GM21786 (cell line): ENCODE measurements around the gene METTL21C.

ENCODE experiments used
- ATAC-seq: cut with Tn5 transposase; IDR thresholded peaks from one replicate; pipeline ENCODE4 v1.9.1; 2021; ENCODE audit not compliant: unreplicated experiment

Gene METTL21C

DNA sequence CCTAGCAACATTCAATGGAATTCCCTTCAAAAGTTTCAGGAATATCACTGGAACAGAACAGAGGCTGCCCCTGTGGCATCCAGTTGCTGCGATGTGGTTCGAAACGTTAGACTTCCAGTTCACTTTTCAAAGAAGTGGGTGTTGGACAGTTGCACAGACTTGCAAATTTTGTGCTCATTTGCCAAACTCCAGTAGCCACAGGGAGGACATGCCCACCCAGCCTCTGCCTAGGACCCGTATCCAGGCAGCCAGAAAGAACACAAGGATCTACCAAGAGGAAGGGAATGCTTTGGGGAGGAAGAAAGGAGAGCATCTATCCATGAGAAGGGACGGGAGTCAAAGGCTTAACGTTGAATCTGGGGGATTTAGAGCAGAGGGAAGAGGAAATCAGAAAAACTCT, at the start of gene METTL21C:
TSS of gene METTL21C (minus strand) at position 108 of the 400 bp plus-strand sequence. CDS start 546 bp downstream, outside the sequence.
- no peak for ATAC-seq

- no peak for ATAC-seq
Measured at GRCh38 chr13:102742506-102742905, 47.7 kb upstream of the METTL21C start.

DNA sequence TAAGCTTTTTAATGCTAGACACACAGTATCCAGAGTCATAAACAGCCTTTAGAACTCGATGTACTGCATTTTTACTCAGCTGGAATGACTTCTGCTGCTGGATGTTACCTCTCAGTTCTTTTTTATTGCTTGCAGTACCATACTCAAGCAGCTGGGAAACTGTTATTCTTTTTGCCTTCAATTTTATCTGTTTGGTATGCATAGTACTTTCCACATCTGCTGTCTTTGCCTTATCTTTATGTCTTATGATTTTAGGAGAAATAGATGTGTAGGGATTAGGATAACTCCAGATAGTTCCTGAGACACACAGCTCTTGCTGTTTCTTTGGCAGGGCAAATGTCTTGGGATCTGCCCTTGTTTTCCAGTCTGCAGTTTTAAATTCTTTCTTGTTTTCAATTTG, 47.3 kb upstream of the METTL21C start:
- ATAC-seq = no peak

DNA sequence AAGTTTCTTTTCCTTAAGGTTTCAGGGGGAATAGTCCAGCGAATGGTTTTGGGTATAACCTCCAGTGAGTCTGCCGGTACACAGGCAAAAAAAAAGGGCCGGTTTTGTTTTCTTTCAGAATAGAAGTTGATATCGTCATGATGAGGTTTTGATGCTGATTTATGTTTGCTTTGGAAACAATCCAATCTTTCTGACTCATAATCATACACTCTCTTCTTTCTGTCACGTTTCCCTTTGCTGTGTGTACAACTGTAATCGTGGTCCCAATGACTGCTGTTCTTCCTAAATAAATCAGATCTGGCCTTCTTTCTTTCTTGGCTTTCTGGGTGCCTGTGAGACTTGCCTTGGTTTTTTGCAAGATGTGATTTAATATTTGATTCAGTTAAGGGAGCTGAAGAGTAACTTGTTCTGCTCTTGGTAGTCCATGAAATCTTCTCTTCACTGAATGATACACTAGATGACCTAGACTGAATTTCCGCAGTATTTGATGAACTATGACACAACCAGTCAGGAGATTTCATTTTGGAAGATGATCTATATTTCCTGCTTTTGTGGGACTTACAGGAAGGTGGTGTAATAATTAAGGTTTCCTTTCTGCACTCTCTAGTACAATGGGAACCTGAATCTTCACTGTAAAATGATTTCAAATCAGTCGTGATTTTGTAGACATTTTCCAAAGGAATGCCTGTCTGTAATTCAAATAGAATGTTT, 34.9 kb upstream of the METTL21C start:
- no peak for ATAC-seq

- peak; percentile 48 for ATAC-seq
Measured at GRCh38 chr13:102726430-102726829, 31.6 kb upstream of the METTL21C start.

- no peak for ATAC-seq
Measured at GRCh38 chr13:102724923-102725322, 30.1 kb upstream of the METTL21C start.

- ATAC-seq = no peak
Measured at GRCh38 chr13:102721800-102722231, 27.0 kb upstream of the METTL21C start.

DNA sequence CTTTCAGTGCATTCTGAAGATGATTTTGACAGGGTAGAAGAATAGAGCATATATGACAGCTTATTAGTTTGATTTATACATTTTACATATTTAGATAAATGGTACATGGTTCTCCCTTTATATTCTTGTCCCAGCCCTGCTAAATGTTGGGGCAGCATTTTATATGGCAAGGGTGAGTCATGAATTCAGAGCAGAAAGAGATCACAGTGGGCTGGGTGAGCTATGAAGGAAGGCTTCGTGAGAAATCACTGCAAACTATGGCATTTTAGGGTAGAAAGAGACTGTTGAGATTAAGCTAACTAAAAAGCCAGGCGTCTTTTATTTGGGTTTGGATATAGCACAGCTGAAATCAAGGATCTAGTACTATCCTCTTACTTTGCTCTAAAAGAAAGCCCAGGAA, 23.9 kb upstream of the METTL21C start:
- no peak for ATAC-seq

DNA sequence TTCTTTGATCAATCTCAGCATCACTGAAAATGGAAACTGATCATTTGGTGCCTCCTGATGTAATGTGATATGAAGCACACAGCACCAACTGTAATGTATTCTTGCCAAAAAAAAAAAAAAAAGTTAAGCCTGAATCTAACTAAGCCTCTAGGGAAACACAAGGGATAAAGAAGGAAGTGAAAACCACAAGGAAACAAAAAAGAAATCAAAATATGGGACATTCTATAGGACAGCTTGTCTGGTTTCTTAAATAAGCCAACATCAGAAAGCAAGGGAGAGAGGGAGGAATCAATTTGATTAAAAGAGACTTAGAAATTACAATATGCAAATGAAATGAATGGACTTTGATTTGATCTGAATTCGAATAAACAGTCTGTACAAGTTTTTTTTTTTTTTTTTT, 20.6 kb upstream of the METTL21C start:
- no peak for ATAC-seq

DNA sequence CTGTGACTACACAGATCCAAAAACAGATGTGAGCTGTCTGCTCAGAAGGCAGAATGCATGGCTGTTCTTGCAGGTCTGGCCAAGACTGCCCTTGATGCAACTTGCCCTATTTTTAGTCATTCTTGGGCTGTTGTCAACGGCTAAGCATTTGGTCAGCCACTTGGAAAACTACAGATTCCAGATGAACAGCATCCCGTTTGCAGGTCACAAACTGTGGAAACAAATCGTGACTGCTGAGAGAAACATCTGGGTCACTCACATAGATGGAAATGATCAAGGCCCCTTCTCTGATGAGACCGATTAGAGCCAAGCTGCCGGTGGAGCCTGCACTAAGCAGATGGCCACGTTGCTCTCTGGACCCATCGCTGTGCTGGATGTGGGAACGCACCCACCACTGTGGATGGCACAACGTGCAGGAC, 15.4 kb upstream of the METTL21C start:
- ATAC-seq = no peak

DNA sequence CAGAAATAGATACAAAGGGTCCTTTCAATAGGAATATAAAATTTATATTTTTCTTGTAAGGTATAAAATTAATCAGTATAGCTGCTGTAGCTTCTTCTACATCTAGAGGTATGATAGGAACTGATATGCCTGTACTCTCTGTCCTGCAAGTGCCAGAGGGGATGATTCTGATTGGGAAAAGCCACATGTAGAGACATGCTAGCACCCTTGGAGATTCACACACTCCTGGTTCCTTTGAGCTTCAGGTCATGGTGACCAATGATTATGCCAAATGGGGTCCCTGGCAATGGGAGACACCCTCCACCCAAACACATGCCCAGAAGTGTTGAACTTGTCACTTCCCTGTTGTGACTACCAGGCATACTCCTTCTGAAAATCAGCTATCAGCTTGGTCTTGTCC, 14.7 kb upstream of the METTL21C start:
- no peak for ATAC-seq

DNA sequence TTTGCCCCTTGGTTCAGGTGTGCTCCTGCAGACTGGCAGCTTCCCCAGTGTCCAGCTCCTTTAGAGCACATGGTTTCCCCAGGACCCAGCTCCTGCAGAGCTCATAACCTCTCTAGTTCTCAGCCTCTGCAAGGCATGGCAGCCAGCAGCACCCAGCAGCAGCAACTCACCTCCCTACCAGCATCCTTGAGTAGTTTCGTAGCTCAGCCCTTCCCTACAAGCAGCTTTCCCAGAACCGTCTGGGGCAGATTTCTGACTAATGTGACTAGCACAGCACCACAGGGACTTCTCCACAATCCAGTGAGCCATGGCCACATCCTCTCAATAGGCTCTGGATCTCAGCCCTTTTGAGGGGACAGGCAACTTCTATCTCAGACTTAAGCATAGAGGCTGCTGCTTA, 14.1 kb upstream of the METTL21C start:
- no peak for ATAC-seq

GRCh38 chr13:102708211-102708610, 13.4 kb upstream of the METTL21C start:
- ATAC-seq = no peak

GRCh38 chr13:102707467-102707866, 12.6 kb upstream of the METTL21C start:
- ATAC-seq = no peak

GRCh38 chr13:102704238-102705058, 9.6 kb upstream of the METTL21C start:
- ATAC-seq = no peak

GRCh38 chr13:102703726-102704035, 8.8 kb upstream of the METTL21C start:
- no peak for ATAC-seq

- ATAC-seq = no peak
Measured at GRCh38 chr13:102702965-102703725, 8.3 kb upstream of the METTL21C start.

DNA sequence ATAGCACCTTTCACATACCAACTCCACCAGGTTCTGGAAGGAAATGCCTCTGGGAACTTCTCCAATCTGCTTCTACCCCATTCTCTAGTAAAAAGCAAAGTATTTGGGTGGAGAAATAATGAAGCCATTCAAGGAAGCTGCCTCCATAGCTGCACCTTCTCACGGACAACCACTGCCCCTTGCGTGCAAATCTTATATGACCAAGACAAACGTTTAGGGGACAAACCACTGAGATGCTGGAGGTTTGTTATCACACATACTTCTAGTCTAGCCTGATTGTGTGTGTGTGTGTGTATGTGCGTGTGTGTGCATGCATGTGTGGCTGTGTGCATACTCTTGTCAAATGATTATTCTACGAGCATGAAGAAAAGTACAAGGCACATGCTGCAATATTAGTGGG, 6.5 kb upstream of the METTL21C start:
- ATAC-seq = no peak

GRCh38 chr13:102700088-102701031, 5.5 kb upstream of the METTL21C start:
- ATAC-seq = no peak

DNA sequence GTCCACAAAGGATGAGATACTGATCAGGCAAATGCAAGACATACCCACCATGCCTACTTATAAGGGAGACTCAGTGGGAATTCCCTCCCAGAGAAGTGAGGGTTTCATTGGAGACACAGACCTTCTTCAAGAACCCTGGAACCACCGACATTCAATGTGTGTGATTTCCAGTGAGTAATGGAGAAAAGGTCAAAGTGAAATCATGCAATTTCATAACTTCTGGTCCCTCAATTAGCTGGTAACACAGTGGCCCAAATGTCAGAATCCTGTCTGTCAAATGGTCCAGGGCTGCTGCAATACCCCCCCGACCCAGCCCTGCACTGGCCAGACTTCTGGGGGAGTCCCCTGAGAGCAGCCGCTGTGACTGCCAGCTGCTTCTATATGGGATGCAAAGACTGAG, 4.7 kb upstream of the METTL21C start:
- no peak for ATAC-seq

DNA sequence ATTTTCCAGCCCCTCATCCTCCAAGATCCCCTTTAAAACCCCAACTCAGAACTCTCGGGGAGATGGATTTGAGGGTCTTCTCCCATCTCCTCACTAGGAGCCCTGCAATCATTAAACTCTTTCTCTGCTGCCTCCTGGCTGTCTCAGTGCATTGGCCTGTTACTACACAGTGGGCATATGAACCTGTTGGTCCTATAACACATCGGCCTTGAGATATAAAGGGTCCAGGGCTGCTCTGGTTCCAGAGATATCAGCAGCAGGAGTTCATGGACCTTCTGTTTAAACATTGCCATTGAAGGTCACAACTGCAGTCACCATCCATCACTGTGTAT, 3.8 kb upstream of the METTL21C start:
- ATAC-seq = no peak
